ENCODE results near the gene TAS2R10. TPM values are rescaled to one million over a fixed set of nuclear protein-coding genes. Genes with fewer than 3 reads are reported as not detected.

Gene TAS2R10, protein sequence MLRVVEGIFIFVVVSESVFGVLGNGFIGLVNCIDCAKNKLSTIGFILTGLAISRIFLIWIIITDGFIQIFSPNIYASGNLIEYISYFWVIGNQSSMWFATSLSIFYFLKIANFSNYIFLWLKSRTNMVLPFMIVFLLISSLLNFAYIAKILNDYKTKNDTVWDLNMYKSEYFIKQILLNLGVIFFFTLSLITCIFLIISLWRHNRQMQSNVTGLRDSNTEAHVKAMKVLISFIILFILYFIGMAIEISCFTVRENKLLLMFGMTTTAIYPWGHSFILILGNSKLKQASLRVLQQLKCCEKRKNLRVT
- total RNA-seq: not detected

- ATAC-seq: no peak
- H3K27ac Mint-ChIP-seq: no peak within 1 kb of the TSS
- H3K36me3 Mint-ChIP-seq: no peaks in the 10 kb centered on the region
- DNase-seq (ENCODE audit: low spot score in 2 of 2): no peak
- no peaks in the 10 kb centered on the region for H3K9me3 Mint-ChIP-seq
Observed at GRCh38 chr12:10826258-10826657, at the start of gene TAS2R10. TSS of gene TAS2R10 (minus strand) at chr12:10826358. CDS start at chr12:10826269, 89 bp downstream.

DNA sequence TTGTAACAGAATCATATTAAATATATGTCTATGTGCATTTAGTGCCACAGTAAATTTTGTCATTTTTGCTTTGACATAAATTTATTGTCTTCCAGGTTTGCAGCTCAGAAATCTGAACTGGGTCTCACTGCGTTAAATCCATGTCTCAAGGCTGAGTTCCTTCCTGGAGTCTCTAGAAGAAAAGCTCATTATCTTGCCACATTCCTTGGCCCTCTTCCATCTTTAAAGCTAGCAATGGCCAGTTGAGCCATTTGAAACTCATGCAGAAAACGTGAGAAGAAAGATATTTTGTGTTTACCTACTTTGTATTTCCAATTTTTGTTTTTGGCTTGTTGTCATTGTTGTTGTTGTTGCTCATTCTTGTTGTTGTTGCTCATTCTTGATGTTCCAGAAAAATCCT lies 47.2 kb upstream of the TAS2R10 start:
- peaks cover 9 to 15% of the 10 kb centered on the region in 2 donors for H3K9me3 Mint-ChIP-seq
- DNase-seq (ENCODE audit: low spot score in 2 of 2): no peak
- H3K27ac Mint-ChIP-seq: no peak overlapping the region
- ATAC-seq: no peak
- peaks cover 19 to 34% of the 10 kb centered on the region in 2 donors for H3K36me3 Mint-ChIP-seq

GRCh38 chr12:10867381-10867780 lies 41.2 kb upstream of the TAS2R10 start:
- H3K9me3 Mint-ChIP-seq: peaks cover 3 to 12% of the 10 kb centered on the region in 2 donors
- ATAC-seq (no peak), DNase-seq (ENCODE audit: low spot score in 2 of 2) (no peak)
- peaks cover 10 to 29% of the 10 kb centered on the region in 2 donors for H3K36me3 Mint-ChIP-seq
- H3K27ac Mint-ChIP-seq: no peak overlapping the region

DNA sequence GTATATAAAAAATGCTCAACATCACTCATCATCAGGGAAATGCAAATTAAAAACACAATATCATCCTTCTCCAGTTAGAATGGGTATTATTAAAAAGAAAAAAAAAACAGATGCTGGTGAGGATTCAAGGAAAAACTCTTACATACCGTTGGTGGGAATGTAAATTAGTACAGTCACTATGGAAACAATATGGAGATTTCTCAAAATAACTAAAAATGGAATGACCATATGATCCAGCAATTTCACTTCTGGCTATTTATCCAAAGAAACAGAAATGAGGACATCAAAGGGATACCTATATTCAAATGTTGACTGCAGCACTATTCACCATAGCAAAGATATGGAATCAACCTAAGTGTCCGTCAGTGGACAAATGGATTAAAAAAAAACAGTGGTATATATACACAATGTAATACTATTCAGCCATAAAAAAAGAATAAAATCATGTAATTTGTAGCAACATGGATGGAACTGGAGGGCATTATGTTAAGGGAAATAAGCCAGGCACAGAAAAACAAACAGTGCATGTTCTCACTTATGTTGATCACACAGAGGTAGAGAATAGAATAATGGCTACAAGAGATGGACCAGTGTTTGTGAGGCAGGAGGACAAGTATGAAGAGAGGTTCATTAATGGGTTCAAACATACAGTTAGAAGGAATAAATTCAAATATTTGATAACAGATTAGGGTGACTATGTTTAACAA lies 37.5 kb upstream of the TAS2R10 start:
- peaks cover 19 to 63% of the 10 kb centered on the region in 2 donors for H3K36me3 Mint-ChIP-seq
- no peak overlapping the region for H3K27ac Mint-ChIP-seq

DNA sequence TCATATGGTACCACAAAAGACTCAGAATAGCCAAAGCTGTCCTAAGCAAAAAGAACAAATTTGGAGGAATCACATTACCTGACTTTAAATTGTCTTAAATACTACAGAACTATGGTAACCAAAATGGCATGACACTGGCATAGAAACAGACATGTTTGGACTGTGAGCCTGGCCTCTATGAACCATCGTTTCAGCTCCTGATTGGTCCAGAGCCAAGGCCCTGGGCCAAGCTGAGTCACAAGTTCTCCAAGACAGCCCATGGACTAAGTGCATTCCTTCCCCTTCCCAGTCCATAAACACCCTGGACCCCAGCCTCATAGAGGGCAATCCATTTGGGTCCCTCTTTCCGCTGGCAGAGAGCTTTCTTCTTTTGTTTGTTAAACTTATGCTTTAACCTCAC lies 35.2 kb upstream of the TAS2R10 start:
- peaks cover 42 to 72% of the 10 kb centered on the region in 2 donors for H3K36me3 Mint-ChIP-seq
- no peak overlapping the region for H3K27ac Mint-ChIP-seq
- no peak for DNase-seq (ENCODE audit: low spot score in 2 of 2)
- H3K9me3 Mint-ChIP-seq: peaks cover 30 to 57% of the 10 kb centered on the region in 2 donors
- no peak for ATAC-seq

More for the DNA sequence above, 37.5 kb upstream of the TAS2R10 start:
- H3K9me3 Mint-ChIP-seq: peaks cover 16 to 37% of the 10 kb centered on the region in 2 donors
- ATAC-seq (no peak), DNase-seq (ENCODE audit: low spot score in 2 of 2) (no peak)

DNA sequence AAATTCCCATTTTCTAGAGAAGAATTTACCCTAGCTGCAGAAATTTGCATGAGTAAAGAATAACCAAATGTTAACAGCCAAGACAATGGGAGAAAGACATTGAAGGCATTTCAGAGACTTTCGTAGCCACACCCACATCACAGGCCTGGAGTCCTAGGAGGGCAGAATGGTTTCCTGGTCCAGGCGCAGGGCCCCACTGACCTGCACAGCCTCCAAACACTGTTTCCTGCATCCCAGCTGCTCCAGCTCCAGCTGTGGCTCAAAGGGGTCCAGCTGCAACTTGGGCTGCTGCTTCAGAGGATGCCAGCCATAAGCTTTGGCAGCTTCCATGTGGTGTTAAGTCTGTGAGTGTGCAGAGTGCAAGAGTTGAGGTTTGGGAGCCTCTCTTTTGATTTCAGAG lies 29.6 kb upstream of the TAS2R10 start:
- ATAC-seq: no peak
- no peak for DNase-seq (ENCODE audit: low spot score in 2 of 2)
- H3K36me3 Mint-ChIP-seq: peaks cover 37 to 53% of the 10 kb centered on the region in 2 donors
- H3K9me3 Mint-ChIP-seq: peaks cover 22 to 43% of the 10 kb centered on the region in 2 donors
- no peak overlapping the region for H3K27ac Mint-ChIP-seq

- DNase-seq (ENCODE audit: low spot score in 2 of 2) (no peak), ATAC-seq (no peak)
- Mint-ChIP-seq H3K9me3 (peaks cover 20 to 28% of the 10 kb centered on the region in 2 donors), H3K36me3 (peaks cover 35% of the 10 kb centered on the region in 2 donors), H3K27ac (no peak overlapping the region)
Observed at GRCh38 chr12:10853776-10854175, 27.6 kb upstream of the TAS2R10 start.

- Mint-ChIP-seq H3K27ac (no peak overlapping the region), H3K36me3 (peaks cover 11 to 18% of the 10 kb centered on the region in 2 donors), H3K9me3 (peaks cover 5 to 6% of the 10 kb centered on the region in 2 donors)
- ATAC-seq (no peak), DNase-seq (ENCODE audit: low spot score in 2 of 2) (no peak)
Observed at GRCh38 chr12:10851243-10851858, 25.2 kb upstream of the TAS2R10 start.

- no peak for DNase-seq (ENCODE audit: low spot score in 2 of 2)
- peaks cover 0 to 5% of the 10 kb centered on the region in 2 donors for H3K9me3 Mint-ChIP-seq
Observed at GRCh38 chr12:10849425-10849878, 23.3 kb upstream of the TAS2R10 start, which contains the start of gene PRR4. TSS of gene PRR4 (minus strand) at chr12:10849475. CDS start at chr12:10849437, 38 bp downstream.

DNA sequence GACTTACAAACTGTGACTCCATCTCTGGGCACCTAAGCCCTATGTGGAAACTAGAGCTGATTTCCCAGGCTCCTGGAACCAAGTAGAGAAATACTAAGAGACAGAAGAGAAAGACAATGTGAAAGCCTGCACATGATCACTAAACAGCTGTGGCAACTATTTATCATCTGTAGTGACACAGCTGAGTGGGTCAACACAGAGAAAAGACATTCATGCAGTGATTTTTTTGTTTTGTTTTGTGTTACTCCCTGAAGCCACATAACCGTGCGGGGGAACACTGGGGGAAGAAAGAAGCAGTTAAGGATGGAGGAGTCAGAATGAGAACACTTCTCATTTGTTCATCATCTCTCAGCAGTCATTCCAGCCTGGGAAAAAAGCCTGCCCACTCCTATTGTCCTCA lies 21.6 kb upstream of the TAS2R10 start:
- DNase-seq (ENCODE audit: low spot score in 2 of 2) (no peak), ATAC-seq (no peak)
- Mint-ChIP-seq H3K9me3 (peaks cover 0 to 5% of the 10 kb centered on the region in 2 donors), H3K36me3 (peaks cover 0 to 7% of the 10 kb centered on the region in 2 donors), H3K27ac (no peak overlapping the region)

More at GRCh38 chr12:10849425-10849878, 23.3 kb upstream of the TAS2R10 start, which contains the start of gene PRR4:
- H3K27ac Mint-ChIP-seq: no peak within 1 kb of the TSS
- peak; percentile 31 to 37 for ATAC-seq
- H3K36me3 Mint-ChIP-seq: peaks cover 0 to 7% of the 10 kb centered on the region in 2 donors

DNA sequence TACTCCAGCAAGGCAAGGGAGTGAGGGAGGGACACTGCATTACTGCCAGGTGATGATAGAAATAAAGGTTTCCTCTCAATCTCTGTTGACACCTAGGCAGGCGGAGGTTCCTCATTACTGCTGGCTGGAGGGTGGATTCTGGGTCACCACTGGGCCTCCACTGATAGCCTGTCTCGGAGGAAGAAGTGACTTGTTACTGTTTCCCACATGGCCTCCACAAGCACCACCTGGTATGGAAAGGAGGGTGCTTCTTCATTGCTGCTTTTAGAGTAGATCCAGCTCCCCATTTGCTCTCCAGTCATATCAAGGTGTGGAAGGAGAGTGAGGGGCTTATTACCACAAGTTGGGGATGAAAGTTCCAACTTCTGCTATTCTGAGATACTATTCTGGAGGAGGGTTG lies 16.7 kb upstream of the TAS2R10 start:
- Mint-ChIP-seq H3K36me3 (peaks cover 0 to 7% of the 10 kb centered on the region in 2 donors), H3K9me3 (peaks cover 0 to 4% of the 10 kb centered on the region in 2 donors), H3K27ac (no peak overlapping the region)
- ATAC-seq: no peak
- no peak for DNase-seq (ENCODE audit: low spot score in 2 of 2)

DNA sequence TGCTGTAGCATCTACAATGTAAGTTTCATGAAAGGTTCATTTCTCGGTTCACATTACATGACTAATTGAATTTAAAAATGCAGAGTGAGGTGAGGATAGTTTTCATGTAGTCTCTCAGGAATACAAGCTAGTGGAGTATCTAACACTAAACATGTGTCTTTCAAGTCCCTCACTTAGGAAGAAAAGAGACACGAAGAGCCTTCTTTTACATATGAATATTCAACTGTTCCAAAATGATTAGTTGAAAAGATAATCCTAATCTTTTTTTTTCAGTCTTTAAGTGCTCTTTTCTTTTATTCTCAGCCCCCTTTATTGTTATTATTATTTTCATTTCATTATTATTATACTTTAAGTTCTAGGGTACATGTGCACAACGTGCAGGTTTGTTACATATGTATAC lies 12.3 kb upstream of the TAS2R10 start:
- Mint-ChIP-seq H3K27ac (no peak overlapping the region), H3K36me3 (no peaks in the 10 kb centered on the region)

DNA sequence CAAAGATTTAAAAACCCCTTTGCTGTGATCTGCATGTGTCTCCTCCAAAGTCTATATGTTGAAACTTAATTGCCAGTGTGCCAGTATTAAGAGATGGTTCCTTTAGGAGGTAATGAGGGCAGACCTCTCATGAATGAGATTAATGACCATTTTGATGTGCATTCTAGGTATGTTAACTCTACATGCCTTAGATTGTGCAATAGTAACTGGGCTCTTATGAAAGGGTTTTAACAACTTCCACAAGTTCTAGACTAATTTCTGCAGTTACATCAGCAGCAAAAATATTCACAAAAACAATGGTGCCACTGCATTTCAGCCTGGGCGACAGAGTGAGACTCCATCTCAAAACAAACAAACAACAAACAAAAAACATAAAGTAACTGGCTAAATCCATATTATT lies 3.8 kb upstream of the TAS2R10 start:
- Mint-ChIP-seq H3K9me3 (no peaks in the 10 kb centered on the region), H3K27ac (no peak overlapping the region), H3K36me3 (no peaks in the 10 kb centered on the region)
- no peak for ATAC-seq
- no peak for DNase-seq (ENCODE audit: low spot score in 2 of 2)

More for the DNA sequence above, 12.3 kb upstream of the TAS2R10 start:
- H3K9me3 Mint-ChIP-seq: peaks cover 4 to 6% of the 10 kb centered on the region in 2 donors
- DNase-seq (ENCODE audit: low spot score in 2 of 2) (no peak), ATAC-seq (no peak)

- no peak for DNase-seq (ENCODE audit: low spot score in 2 of 2)
- H3K27ac Mint-ChIP-seq: no peak overlapping the region
- ATAC-seq: no peak
- H3K36me3 Mint-ChIP-seq: no peaks in the 10 kb centered on the region
- H3K9me3 Mint-ChIP-seq: no peaks in the 10 kb centered on the region
Observed at GRCh38 chr12:10824957-10825356, 1.2 kb downstream of the TAS2R10 start.

- Mint-ChIP-seq H3K36me3 (no peaks in the 10 kb centered on the region), H3K9me3 (no peaks in the 10 kb centered on the region), H3K27ac (no peak overlapping the region)
- DNase-seq (ENCODE audit: low spot score in 2 of 2) (no peak), ATAC-seq (no peak)
Observed at GRCh38 chr12:10811883-10812536, 14.1 kb downstream of the TAS2R10 start.

- no peak within 1 kb of the TSS for H3K27ac Mint-ChIP-seq
- ATAC-seq: no peak
Observed at GRCh38 chr12:10810068-10810467, 16.1 kb downstream of the TAS2R10 start, which contains the start of gene TAS2R9. TSS of gene TAS2R9 (minus strand) at chr12:10810168. CDS start at chr12:10810075, 93 bp downstream.

More at GRCh38 chr12:10810068-10810467, 16.1 kb downstream of the TAS2R10 start, which contains the start of gene TAS2R9:
- no peak for DNase-seq (ENCODE audit: low spot score in 2 of 2)
- no peaks in the 10 kb centered on the region for H3K9me3 Mint-ChIP-seq
- no peaks in the 10 kb centered on the region for H3K36me3 Mint-ChIP-seq
